K562 (cell line): ENCODE measurements around the gene NPAS3. TPM values are rescaled to one million over a fixed set of nuclear protein-coding genes. Genes with fewer than 3 reads are reported as not detected.

Experiments used
- ATAC-seq: fragments of 200-7000 bp; cut with Tn5 transposase; 3 replicates; pipeline ENCODE4 v1.9.1; 2020; ENCODE audit warnings: moderate library complexity
- BruUV-seq: library from RNA; stranded (reverse); fragments of 400-500 nt; replicated peaks from 2 replicates; lab custom pipeline; 2021; lab: Mats Ljungman, UMichigan
- CTCF ChIA-PET: fragments of 300-600 bp; formaldehyde crosslinking; extraction: SDS; loops from one replicate; lab custom pipeline; 2021; ENCODE audit warnings: low intra/inter-chr PET ratio; lab: Yijun Ruan, JAX
- POLR2A ChIA-PET: fragments of 300-600, 350-650 bp; sonication (Branson Sonifier 250); formaldehyde crosslinking; extraction: SDS; loops from one replicate; lab custom pipeline; 2021; ENCODE audit warnings: antibody characterized with exemption, inconsistent platforms; lab: Yijun Ruan, JAX
- DNase-seq, 4 experiments: peaks; one replicate each; pipeline versions ENCODE4 v3.0.0 to v3.0.0-alpha.2; 2011 to 2018; ENCODE audit warnings: low spot score in 3 of 4, mixed read lengths in 3 of 4; ENCODE audit errors: extremely low read depth in 1 of 4
- FAIRE-seq: peaks from 2 replicates; lab custom pipeline; 2011; peaks lifted over from hg19 to GRCh38; lab: Jason Lieb, UNC
- H2AFZ ChIP-seq: 2 replicates; pipeline ENCODE4 v1.6.0; 2011; ENCODE audit warnings: low read depth, low read length, control low read depth, inconsistent platforms
- H3K27ac ChIP-seq: fragments of 200-600 bp; 3 replicates; pipeline ENCODE4 v1.8.0; 2011; ENCODE audit warnings: low read depth, mild to moderate bottlenecking, control low read depth, inconsistent platforms, low read length, moderate library complexity, mixed read lengths; ENCODE audit errors: extremely low read depth
- H3K27me3 ChIP-seq, 2 experiments: fragments of 300-600 bp in 1 of 2; 2 replicates in 1 of 2; 3 replicates in 1 of 2; pipeline versions ENCODE4 v1.6.0 to v1.8.0; 2011; ENCODE audit warnings: inconsistent platforms in 2 of 2, low read length in 2 of 2, mild to moderate bottlenecking in 1 of 2, mixed read lengths in 1 of 2, moderate library complexity in 1 of 2; ENCODE audit not compliant: control insufficient read depth in 2 of 2, insufficient read depth in 2 of 2
- H3K36me3 ChIP-seq: fragments of 300-600 bp; 3 replicates; pipeline ENCODE4 v1.8.0; 2011; ENCODE audit warnings: mild to moderate bottlenecking, low read length, inconsistent platforms; ENCODE audit not compliant: control insufficient read depth, insufficient read depth
- H3K4me1 ChIP-seq, 2 experiments: fragments of 200-600 bp in 1 of 2; replicated peaks in 1 of 2; 2 replicates in 1 of 2; 3 replicates in 1 of 2; pipeline versions ENCODE4 v1.5.1 to v1.8.0; 2011; ENCODE audit warnings: inconsistent platforms in 2 of 2, low read length in 2 of 2, mild to moderate bottlenecking in 1 of 2, mixed read lengths in 1 of 2, moderate library complexity in 1 of 2; ENCODE audit not compliant: control insufficient read depth in 2 of 2, insufficient read depth in 2 of 2
- H3K4me2 ChIP-seq: 2 replicates; pipeline ENCODE4 v1.6.1; 2011; ENCODE audit warnings: low read length, control low read depth, inconsistent platforms, mixed read lengths; ENCODE audit not compliant: insufficient read depth
- H3K4me3 ChIP-seq: fragments of 200-600 bp; sonication (generic), shearing (Covaris generic); 2 replicates; pipeline ENCODE4 v1.5.1; 2016; ENCODE audit warnings: control low read depth, inconsistent platforms
- H3K79me2 ChIP-seq: fragments of 200-600 bp; 3 replicates; pipeline ENCODE4 v1.8.0; 2011; ENCODE audit warnings: low read length, inconsistent platforms; ENCODE audit not compliant: control insufficient read depth, insufficient read depth
- H3K9ac ChIP-seq, 2 experiments: 2 replicates each; pipeline versions ENCODE4 v1.6.0 to v1.6.1; 2011; ENCODE audit warnings: low read depth in 2 of 2, low read length in 2 of 2, control low read depth in 1 of 2, inconsistent platforms in 1 of 2, mild to moderate bottlenecking in 1 of 2, mixed read lengths in 1 of 2; ENCODE audit not compliant: insufficient read depth in 1 of 2
- H3K9me1 ChIP-seq: one replicate; pipeline ENCODE4 v1.6.0; 2011; ENCODE audit warnings: inconsistent platforms, mild to moderate bottlenecking, low read length, moderate library complexity; ENCODE audit not compliant: control insufficient read depth, insufficient read depth
- H3K9me3 ChIP-seq: replicated peaks from 2 replicates; pipeline ENCODE4 v1.5.1; 2011; ENCODE audit warnings: low read depth, low read length, inconsistent platforms; ENCODE audit not compliant: control insufficient read depth, insufficient read depth
- H4K20me1 ChIP-seq: replicated peaks from 2 replicates; pipeline ENCODE4 v1.6.1; 2011; ENCODE audit warnings: low read length, inconsistent platforms, mixed read lengths; ENCODE audit not compliant: control insufficient read depth, insufficient read depth
- ARID2 ChIP-seq: fragments of 450-650 bp; IDR thresholded peaks from 2 replicates; pipeline ENCODE4 v1.6.1; 2017; ENCODE audit warnings: antibody characterized with exemption, mild to moderate bottlenecking
- SNIP1 ChIP-seq: fragments of 450-650 bp; IDR thresholded peaks from 2 replicates; pipeline ENCODE4 v1.7.1; 2017; ENCODE audit warnings: low read depth, mild to moderate bottlenecking
- ZNF184 ChIP-seq: sonication (generic); formaldehyde crosslinking; IDR thresholded peaks from 2 replicates; pipeline ENCODE4 v1.5.0; 2020; ENCODE audit warnings: missing genetic modification reagents
- ZNF707 ChIP-seq: fragments of 250-450 bp; sonication (Bioruptor Pico); conservative IDR thresholded peaks from 2 replicates; pipeline ENCODE4 v1.8.0; 2022; ENCODE audit warnings: inconsistent platforms, mild to moderate bottlenecking, moderate library complexity
- WGBS: fragments of 100-300 bp; shearing (Covaris generic); methylation state at CpG from one replicate; pipeline ENCODE4 v1.1.6; 2016; ENCODE audit warnings: low coverage, mixed read lengths; ENCODE audit not compliant: insufficient coverage; ENCODE audit errors: missing lambda C conversion rate; 5-methylcytosine and 5-hydroxymethylcytosine counted together
- in situ Hi-C: fragments of 300-500 bp; cut with MboI; formaldehyde crosslinking; loops from 4 replicates; pipeline ENCODE4 v1.15.0; 2018; ENCODE audit warnings: inconsistent platforms, mixed read lengths
- intact Hi-C: fragments of 100-400 bp; cut with micrococcal nuclease; formaldehyde crosslinking; loops from 2 replicates; pipeline ENCODE4 v1.14.2; 2022
- polyA plus RNA-seq, 8 experiments: library from polyadenylated mRNA; depleted of rRNA in 4 of 8; stranded (reverse) in 5 of 8; unstranded in 3 of 8; fragments of >200 nt; fragmentation: Nextera tagmentation in 2 of 8; fragmentation: Illumina TruSeq in 1 of 8; extraction: Ambion mirVana in 2 of 8; extraction: Trizol in 1 of 8; gene quantifications; 2 replicates each; pipeline versions ENCODE4 v1.2.1 to v1.2.3, GENCODE V29; 2011 to 2014; ENCODE audit warnings: inconsistent platforms in 1 of 8, missing spikeins in 1 of 8
- total RNA-seq, 7 experiments: library from RNA; depleted of rRNA in 6 of 7; stranded (reverse); fragments of >200 nt in 6 of 7; fragmentation: Illumina TruSeq in 2 of 7; extraction: Trizol in 2 of 7; gene quantifications; 2 replicates each; pipeline versions ENCODE4 v1.2.1 to v1.2.3, GENCODE V29; 2011 to 2021; ENCODE audit warnings: low replicate concordance in 1 of 7

Gene NPAS3
- total and polyA plus RNA-seq, 9 of the 15 experiments (the other 6 are each of a cell fraction or from before 2014, with no cell fraction given), result 0.04 TPM; not detected in 8

DNA sequence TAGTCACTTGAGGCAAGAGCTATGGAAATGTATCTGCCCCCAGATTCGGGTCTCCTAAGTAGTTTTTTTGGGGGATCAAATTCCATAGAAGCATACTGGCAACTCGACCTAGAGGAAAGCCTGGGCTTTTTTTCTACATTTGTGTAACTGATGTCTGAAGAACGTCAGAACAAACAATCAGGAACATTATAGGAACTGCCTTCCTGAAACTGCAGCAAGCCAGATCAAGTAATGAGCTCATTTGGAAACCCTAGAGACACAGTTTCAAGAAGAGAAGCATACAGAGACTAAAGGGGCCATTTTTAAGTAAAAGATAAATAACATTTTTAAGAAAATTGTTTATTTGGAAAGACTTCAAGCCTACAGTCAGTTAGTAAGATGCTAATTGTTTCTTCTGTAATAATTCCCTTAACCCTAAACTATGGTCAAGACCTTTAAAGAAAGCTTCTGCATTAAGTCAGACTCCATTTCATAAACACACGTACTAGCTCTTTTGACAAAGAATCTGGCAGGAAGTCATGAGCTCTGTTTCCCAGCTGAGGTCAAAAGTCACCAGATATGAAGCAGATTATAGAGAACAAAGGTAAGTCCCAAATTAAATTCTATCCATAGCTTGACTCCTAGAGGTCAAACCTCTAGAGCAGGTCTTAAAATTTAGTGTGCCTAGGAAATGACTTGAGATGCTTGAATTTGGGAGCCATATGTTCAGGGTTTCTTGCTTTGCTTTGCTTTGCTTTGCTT is 899.4 kb downstream of the NPAS3 start:
- intact Hi-C loops (loop anchor here (5.0 kb wide), 1 partner anchor 389 kb away; no protein-coding TSS in a partner anchor), in situ Hi-C loops (loop anchor here (10.0 kb wide), 1 partner anchor 257 kb away; no protein-coding TSS in a partner anchor)
- no peak for ATAC-seq
- Histone ChIP-seq H3K4me3 (no peak overlapping the region), H3K9me3 (no peaks in the 10 kb centered on the region), H3K4me2 (no peak overlapping the region), H3K4me1 (peaks cover 5 to 25% of the 10 kb centered on the region in 2 experiments; a peak in 4 of 5 replicates), H3K79me2 (no peaks in the 10 kb centered on the region), H2AFZ (peak overlapping the region; percentile 33; the same call in 1 of the 2 replicates), H4K20me1 (no peaks in the 10 kb centered on the region), H3K9me1 (no peaks in the 10 kb centered on the region), H3K27me3 (no peaks in the 10 kb centered on the region), H3K27ac (no peak overlapping the region), H3K36me3 (no peaks in the 10 kb centered on the region), H3K9ac (no peak overlapping the region)
- BruUV-seq, result no TSS peak
- TF ChIP-seq ZNF707 (CRISPR knock-in tag) (no peak), ARID2 (no peak), ZNF184 (CRISPR knock-in tag) (no peak), SNIP1 (no peak)
- ChIA-PET CTCF (no interaction called here), POLR2A (no interaction called here)
- peak; percentile 49 for FAIRE-seq
- DNase-seq, result no peak
- WGBS, result 32% methylated on average over 4 of the region's 4 CpGs
